ENCODE measurements around the gene FAM53A. TPM values are rescaled to one million over a fixed set of nuclear protein-coding genes. Genes with fewer than 3 reads are reported as not detected.

The FAM53A gene
- total and polyA plus RNA-seq, 5 donors = 1.1 to 1.6 (median 1.2) TPM

GRCh38 chr4:1667273-1667672, 16.8 kb downstream of the FAM53A start:
- no peaks in the 10 kb centered on the region for H3K9me3 ChIP-seq (ENCODE audit: control insufficient read depth, low read length)
- ATAC-seq (peak in 1 of 2 donors; percentile 47), DNase-seq (no peak)
- H3K4me1 ChIP-seq (ENCODE audit: control insufficient read depth, insufficient read depth, low read length) = no peaks in the 10 kb centered on the region
- H3K27me3 ChIP-seq (ENCODE audit: control insufficient read depth, insufficient read depth) = no peaks in the 10 kb centered on the region
- no peak overlapping the region for H3K4me3 ChIP-seq (ENCODE audit: low read length)
- H3K27ac ChIP-seq (ENCODE audit: low read length) = no peak overlapping the region
- 77% methylated on average over 15 of the region's 15 CpGs for WGBS
- intact Hi-C loops (cut with DNase I) = no loop called here

- Histone ChIP-seq H3K9me3 (ENCODE audit: control insufficient read depth, low read length) (no peaks in the 10 kb centered on the region), H3K27ac (ENCODE audit: low read length) (no peak overlapping the region), H3K4me3 (ENCODE audit: low read length) (no peak overlapping the region), H3K27me3 (ENCODE audit: control insufficient read depth, insufficient read depth) (no peaks in the 10 kb centered on the region), H3K4me1 (ENCODE audit: control insufficient read depth, insufficient read depth, low read length) (no peaks in the 10 kb centered on the region)
- peak; percentile 65 to 71 for ATAC-seq
- intact Hi-C loops (cut with DNase I) = no loop called here
- WGBS = 48% methylated on average over 12 of the region's 12 CpGs
- DNase-seq = peak; percentile 59 to 90 (median 78)
Measured at GRCh38 chr4:1666391-1666790, 17.7 kb downstream of the FAM53A start.

GRCh38 chr4:1664141-1664540, 20.0 kb downstream of the FAM53A start:
- no peaks in the 10 kb centered on the region for H3K4me1 ChIP-seq (ENCODE audit: control insufficient read depth, insufficient read depth, low read length)
- H3K9me3 ChIP-seq (ENCODE audit: control insufficient read depth, low read length) = no peaks in the 10 kb centered on the region
- H3K4me3 ChIP-seq (ENCODE audit: low read length) = no peak overlapping the region
- H3K27ac ChIP-seq (ENCODE audit: low read length) = no peak overlapping the region
- no peak for ATAC-seq
- intact Hi-C loops (cut with DNase I) = no loop called here
- H3K27me3 ChIP-seq (ENCODE audit: control insufficient read depth, insufficient read depth) = no peaks in the 10 kb centered on the region
- 72% methylated on average over 8 of the region's 8 CpGs for WGBS
- DNase-seq = no peak

- Histone ChIP-seq H3K27ac (ENCODE audit: low read length) (no peak overlapping the region), H3K9me3 (ENCODE audit: control insufficient read depth, low read length) (no peaks in the 10 kb centered on the region), H3K27me3 (ENCODE audit: control insufficient read depth, insufficient read depth) (no peaks in the 10 kb centered on the region), H3K4me1 (ENCODE audit: control insufficient read depth, insufficient read depth, low read length) (no peaks in the 10 kb centered on the region), H3K4me3 (ENCODE audit: low read length) (no peak overlapping the region)
- ATAC-seq (no peak), DNase-seq (no peak)
- intact Hi-C loops (cut with DNase I) = no loop called here
- 93% methylated on average over 5 of the region's 5 CpGs for WGBS
Measured at GRCh38 chr4:1663549-1663948, 20.6 kb downstream of the FAM53A start.

- 88% methylated on average over 14 of the region's 14 CpGs for WGBS
Measured at GRCh38 chr4:1661695-1662094, 22.4 kb downstream of the FAM53A start.

GRCh38 chr4:1660948-1661677, 23.0 kb downstream of the FAM53A start:
- WGBS = 80% methylated on average over 25 of the region's 25 CpGs
- no peak for ATAC-seq
- no peaks in the 10 kb centered on the region for H3K27me3 ChIP-seq (ENCODE audit: control insufficient read depth, insufficient read depth)
- no peak overlapping the region for H3K4me3 ChIP-seq (ENCODE audit: low read length)
- intact Hi-C loops (cut with DNase I) = no loop called here
- H3K4me1 ChIP-seq (ENCODE audit: control insufficient read depth, insufficient read depth, low read length) = no peaks in the 10 kb centered on the region
- H3K27ac ChIP-seq (ENCODE audit: low read length) = no peak overlapping the region
- no peak for DNase-seq
- H3K9me3 ChIP-seq (ENCODE audit: control insufficient read depth, low read length) = no peaks in the 10 kb centered on the region

More at GRCh38 chr4:1661695-1662094, 22.4 kb downstream of the FAM53A start:
- no peaks in the 10 kb centered on the region for H3K9me3 ChIP-seq (ENCODE audit: control insufficient read depth, low read length)
- no peak overlapping the region for H3K4me3 ChIP-seq (ENCODE audit: low read length)
- ATAC-seq = no peak
- H3K4me1 ChIP-seq (ENCODE audit: control insufficient read depth, insufficient read depth, low read length) = no peaks in the 10 kb centered on the region
- no peak overlapping the region for H3K27ac ChIP-seq (ENCODE audit: low read length)
- intact Hi-C loops (cut with DNase I) = no loop called here
- no peaks in the 10 kb centered on the region for H3K27me3 ChIP-seq (ENCODE audit: control insufficient read depth, insufficient read depth)
- no peak for DNase-seq

GRCh38 chr4:1659104-1660043, 24.7 kb downstream of the FAM53A start:
- Histone ChIP-seq H3K27me3 (ENCODE audit: control insufficient read depth, insufficient read depth) (no peaks in the 10 kb centered on the region), H3K9me3 (ENCODE audit: control insufficient read depth, low read length) (no peaks in the 10 kb centered on the region), H3K4me1 (ENCODE audit: control insufficient read depth, insufficient read depth, low read length) (no peaks in the 10 kb centered on the region), H3K27ac (ENCODE audit: low read length) (no peak overlapping the region), H3K4me3 (ENCODE audit: low read length) (no peak overlapping the region)
- WGBS = 91% methylated on average over 39 of the region's 39 CpGs
- DNase-seq = no peak
- intact Hi-C loops (cut with DNase I) = no loop called here
- no peak for ATAC-seq

GRCh38 chr4:1658581-1658980, 25.5 kb downstream of the FAM53A start:
- no peaks in the 10 kb centered on the region for H3K9me3 ChIP-seq (ENCODE audit: control insufficient read depth, low read length)
- ATAC-seq (no peak), DNase-seq (no peak)
- H3K4me3 ChIP-seq (ENCODE audit: low read length) = no peak overlapping the region
- no peaks in the 10 kb centered on the region for H3K27me3 ChIP-seq (ENCODE audit: control insufficient read depth, insufficient read depth)
- no peak overlapping the region for H3K27ac ChIP-seq (ENCODE audit: low read length)
- intact Hi-C loops (cut with DNase I) = no loop called here
- WGBS = 83% methylated on average over 12 of the region's 12 CpGs
- no peaks in the 10 kb centered on the region for H3K4me1 ChIP-seq (ENCODE audit: control insufficient read depth, insufficient read depth, low read length)

- H3K9me3 ChIP-seq (ENCODE audit: control insufficient read depth, low read length) = no peaks in the 10 kb centered on the region
- 92% methylated on average over 12 of the region's 12 CpGs for whole genome bisulfite sequencing
- DNase-seq (peak in 1 of 3 donors; percentile 16), ATAC-seq (no peak)
- no peaks in the 10 kb centered on the region for H3K4me1 ChIP-seq (ENCODE audit: control insufficient read depth, insufficient read depth, low read length)
- no peaks in the 10 kb centered on the region for H3K27me3 ChIP-seq (ENCODE audit: control insufficient read depth, insufficient read depth)
- no peak overlapping the region for H3K27ac ChIP-seq (ENCODE audit: low read length)
- intact Hi-C loops (cut with DNase I) = no loop called here
- H3K4me3 ChIP-seq (ENCODE audit: low read length) = no peak overlapping the region
Measured at GRCh38 chr4:1658146-1658545, 26.0 kb downstream of the FAM53A start.

GRCh38 chr4:1656986-1657385, 27.1 kb downstream of the FAM53A start:
- intact Hi-C loops (cut with DNase I) = no loop called here
- Histone ChIP-seq H3K9me3 (ENCODE audit: control insufficient read depth, low read length) (no peaks in the 10 kb centered on the region), H3K4me3 (ENCODE audit: low read length) (no peak overlapping the region), H3K27me3 (ENCODE audit: control insufficient read depth, insufficient read depth) (no peaks in the 10 kb centered on the region), H3K4me1 (ENCODE audit: control insufficient read depth, insufficient read depth, low read length) (no peaks in the 10 kb centered on the region), H3K27ac (ENCODE audit: low read length) (no peak overlapping the region)
- ATAC-seq (no peak), DNase-seq (peak in 1 of 3 donors; percentile 50)
- WGBS = 94% methylated on average over 19 of the region's 19 CpGs

- intact Hi-C loops (cut with DNase I) = no loop called here
- 93% methylated on average over 5 of the region's 5 CpGs for WGBS
Measured at GRCh38 chr4:1656132-1656531, 28.0 kb downstream of the FAM53A start.

More at GRCh38 chr4:1656132-1656531, 28.0 kb downstream of the FAM53A start:
- no peak overlapping the region for H3K4me3 ChIP-seq (ENCODE audit: low read length)
- H3K27ac ChIP-seq (ENCODE audit: low read length) = no peak overlapping the region
- no peaks in the 10 kb centered on the region for H3K27me3 ChIP-seq (ENCODE audit: control insufficient read depth, insufficient read depth)
- H3K4me1 ChIP-seq (ENCODE audit: control insufficient read depth, insufficient read depth, low read length) = no peaks in the 10 kb centered on the region
- ATAC-seq (no peak), DNase-seq (peak in 1 of 3 donors; percentile 31)
- H3K9me3 ChIP-seq (ENCODE audit: control insufficient read depth, low read length) = no peaks in the 10 kb centered on the region
